ENCODE results near the gene ABHD17C.

DNA sequence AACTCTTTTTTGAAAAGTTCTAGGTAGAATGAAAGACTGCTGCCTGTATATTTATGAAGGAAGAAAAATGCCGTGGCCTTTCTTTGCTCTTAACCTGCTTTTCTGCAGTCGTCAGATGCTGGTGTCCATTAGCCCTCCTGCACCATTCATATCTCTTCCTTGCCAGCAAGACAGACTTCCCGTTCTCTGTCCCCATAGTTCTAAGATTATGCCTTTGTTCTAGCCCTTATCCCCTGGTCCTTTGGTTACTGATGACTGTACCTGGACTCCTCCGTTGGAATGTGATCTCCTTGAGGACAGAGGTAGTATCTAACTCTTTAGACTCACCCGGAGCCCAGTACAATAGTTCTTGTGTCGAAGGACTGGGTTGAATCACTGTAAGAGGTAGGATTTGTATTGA, 16.8 kb downstream of the ABHD17C start:
- TF ChIP-seq CTCF (IDR thresholded peaks at IDR 0.05) (no peak), POLR2A (IDR thresholded peaks at IDR 0.05) (no peak)

All from adrenal gland (tissue), 5 donors.